Stimulated activated CD8-positive, alpha-beta memory T cell treated with anti-CD3 and anti-CD28 coated beads, Interleukin-15, amount 100 ng/mL, for 48 hours (primary cell): ENCODE results near the gene GAS7.

ENCODE experiments used
- DNase-seq, 2 donors: peaks; one replicate each; pipeline ENCODE4 v3.0.0-alpha.2; 2020; ENCODE audit warnings: low read depth in 2 of 2

GAS7 gene

DNA sequence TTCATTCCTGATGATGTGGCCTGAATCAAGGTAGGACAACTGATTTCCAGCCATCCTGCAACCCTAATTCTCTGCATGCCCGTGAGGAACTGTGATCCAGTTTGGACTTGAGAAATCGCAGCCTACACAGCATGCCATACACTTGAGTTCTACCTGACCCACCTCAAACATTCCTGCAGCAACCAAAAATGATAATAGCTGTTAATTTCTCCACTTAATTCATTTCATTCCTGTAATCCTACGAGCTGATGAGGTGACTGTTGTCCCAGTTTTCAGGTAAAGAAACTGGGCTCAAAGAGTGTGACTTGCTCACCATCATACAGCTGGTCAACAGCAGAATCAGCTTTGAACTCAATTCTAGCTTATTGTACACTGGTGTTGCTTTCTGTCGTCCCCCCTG is 2.2 kb upstream of the GAS7 start:
- DNase-seq: no peak

DNA sequence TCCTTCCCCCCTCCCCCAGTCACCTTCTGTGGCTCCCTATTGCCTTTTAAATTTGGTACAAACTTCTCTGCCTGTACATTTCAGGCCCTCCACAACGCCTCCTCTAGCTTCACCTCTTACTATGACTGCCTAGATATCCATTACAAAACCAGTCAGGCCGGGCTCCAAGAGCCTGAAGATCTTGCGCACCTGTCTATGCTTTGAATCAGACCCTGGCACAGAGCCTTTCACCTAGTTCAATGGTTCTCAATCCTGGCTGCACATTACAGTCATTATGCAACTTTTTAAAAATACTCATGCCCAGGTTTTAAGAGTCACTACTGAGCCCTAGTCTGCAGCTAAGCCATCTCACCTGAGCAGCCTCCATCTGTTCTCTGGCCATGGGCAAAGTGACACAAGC is 1.6 kb upstream of the GAS7 start:
- DNase-seq: no peak

DNA sequence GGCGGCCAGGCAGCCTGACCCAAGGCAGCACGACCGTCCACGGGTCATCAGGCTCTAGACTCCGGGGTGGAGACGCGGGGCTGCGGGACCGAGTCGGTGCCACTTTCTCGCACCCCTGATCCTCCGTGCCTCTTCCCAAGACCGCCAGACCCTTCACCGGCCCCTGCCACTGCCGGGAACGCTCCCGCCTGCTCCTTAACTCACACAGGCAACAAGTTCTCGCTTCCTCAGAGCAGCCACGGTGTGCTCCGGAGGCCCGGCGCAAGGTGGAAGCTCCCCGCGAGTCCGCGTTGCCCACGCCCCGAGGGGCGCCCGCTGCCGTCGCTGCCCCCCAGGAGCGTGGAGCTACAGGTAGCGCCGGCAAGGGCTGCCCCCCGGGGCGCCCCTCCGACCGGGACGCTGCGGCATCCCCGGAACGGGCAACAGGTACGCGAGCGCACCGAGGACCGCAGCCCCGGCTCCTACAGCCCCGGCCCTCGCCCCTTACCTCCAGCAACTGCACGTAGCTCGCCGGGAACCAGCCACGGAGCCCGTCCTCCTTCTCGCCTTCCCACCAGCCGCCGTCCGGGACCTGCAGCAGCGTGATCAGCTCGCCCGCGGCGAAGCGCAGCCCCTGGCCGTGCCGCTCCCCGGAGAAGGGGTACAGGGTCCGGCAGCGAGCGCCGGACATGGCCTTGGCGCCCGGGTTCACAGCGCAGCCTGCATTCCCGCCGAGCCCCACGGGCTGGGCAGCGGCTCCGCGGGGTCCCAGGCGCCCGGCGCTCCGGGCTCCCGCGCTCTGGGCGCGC is 491 bp downstream of the GAS7 start:
- DNase-seq: no peak

DNA sequence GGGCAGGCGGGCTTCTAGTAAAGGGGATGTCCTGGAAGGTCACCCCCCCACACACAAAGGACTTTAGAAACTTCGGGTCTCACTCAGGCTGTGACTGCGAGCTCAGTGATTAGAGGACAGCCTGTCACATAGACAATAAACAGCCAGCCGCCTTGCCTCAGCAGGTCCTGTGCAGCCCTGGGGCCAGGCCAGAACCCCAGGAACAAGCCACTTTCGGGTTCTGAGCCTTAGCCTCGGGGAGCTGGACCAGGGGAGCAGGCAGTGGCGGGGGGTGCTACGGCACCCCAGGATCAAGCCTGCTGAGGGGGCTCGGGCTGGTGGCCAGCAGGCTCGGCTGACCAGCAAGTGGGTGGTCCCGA is 1.1 kb downstream of the GAS7 start:
- no peak for DNase-seq

DNA sequence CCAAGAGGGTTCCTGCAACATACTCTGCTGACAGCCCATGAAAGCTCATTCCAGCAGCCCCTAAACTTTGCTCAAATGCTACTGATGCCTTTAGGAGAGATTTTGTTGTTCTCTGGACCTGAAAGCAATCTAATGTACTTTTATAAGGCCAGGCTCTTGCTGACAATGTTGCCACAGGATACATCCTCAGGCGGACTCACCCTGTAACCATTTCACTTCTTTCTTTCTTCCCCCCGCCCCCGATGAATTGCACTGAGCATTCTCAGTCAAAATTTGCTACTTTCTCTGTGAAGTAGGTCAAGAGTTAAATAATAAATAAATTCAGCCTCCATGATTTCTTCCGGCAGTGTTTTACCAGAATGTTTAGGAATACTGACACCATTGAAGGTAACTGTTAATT is 1.5 kb downstream of the GAS7 start:
- DNase-seq: no peak

DNA sequence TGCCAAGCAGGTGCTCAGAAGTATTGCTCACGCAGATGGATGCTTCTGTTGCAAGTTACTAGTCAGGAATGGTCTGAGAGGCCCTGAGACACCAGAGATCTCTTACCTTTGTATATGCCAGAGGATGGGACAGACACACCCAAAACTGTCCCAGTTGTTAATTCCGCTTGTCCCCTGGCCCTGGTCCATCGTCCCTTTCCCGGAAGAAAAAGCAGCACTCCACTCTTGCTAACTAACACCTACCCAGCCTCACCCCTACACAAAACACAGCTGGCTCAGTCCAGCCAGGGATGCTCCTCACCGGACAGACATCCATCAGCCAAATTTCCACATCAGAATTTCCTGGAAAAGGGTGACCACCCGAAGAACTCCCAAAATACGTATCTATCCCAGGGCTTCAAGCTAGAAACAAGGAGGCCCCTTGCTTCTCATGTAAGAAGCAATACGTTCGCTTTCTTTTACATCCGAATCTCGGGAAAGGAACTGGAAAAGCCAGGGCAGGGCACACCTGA is 2.0 kb downstream of the GAS7 start:
- DNase-seq: no peak

DNA sequence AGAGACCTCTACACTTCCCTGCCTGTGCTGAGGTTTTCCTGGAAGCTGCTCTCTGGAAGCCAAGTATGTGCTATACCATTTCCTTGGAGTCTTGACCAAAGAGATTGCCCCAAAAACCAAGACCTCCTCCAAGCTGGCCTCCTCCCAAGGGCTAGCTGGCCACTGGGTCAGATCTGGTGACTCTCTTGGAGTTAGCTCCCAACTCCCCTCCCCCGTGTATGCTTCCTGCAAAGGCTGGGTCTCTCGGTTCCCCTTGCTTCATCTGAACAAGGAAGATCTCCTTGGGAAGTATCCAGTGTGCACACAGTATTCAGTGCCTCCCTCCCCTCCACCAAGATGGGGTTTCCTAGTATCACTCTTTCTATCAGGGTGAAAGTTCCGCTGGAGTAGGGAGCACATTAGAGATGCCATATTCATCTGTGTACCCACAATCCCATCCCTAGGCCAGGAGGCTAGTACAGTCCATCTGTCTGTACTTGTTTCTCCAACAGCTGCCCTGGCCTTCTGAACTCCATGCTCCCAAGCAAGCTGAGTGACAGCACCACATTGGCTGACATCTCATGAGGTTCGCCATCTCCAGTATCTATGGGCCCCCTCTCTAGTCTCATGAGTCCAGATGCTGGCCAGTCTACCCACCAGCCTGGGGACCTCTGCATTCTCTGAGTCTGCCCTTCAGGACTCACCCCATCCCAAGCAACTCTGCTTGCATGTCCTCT is 3.2 kb downstream of the GAS7 start:
- no peak for DNase-seq

DNA sequence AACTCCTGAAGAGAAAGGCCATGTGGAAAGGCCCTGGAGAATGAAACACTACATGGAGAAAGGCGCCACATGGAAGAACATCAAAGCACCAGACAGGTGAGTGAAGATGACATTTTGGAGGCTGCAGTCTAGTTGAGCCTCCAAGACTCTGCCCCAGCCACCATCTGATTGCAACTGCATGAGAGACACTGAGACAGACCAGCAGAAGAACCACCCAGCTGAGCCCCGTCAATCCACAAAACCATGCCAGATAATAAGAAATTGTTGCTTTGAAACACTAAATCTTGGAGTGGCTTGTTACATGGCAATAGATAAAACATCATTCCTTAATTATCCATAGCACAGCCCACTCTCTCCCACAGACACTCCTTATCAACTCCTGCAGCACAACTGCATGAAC is 4.8 kb downstream of the GAS7 start:
- DNase-seq: no peak

DNA sequence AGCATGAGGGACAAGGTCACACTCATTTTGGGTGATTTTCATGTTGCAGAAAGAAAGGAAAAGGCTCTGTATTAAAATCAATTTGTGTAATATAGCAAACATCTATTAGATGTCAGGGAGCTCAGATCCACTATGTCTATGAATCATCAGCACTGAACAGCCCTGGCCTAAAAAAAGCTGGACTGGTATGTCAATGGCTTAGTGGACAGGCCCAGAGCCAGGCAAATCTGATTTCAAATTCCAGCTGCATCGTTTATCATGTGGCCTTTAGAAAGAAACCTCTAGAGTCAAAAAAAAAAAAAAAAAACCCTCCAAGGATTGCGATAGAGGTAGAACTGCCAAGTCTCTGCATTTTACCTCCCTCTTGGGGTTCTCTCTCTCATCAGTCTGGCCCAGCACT is 5.4 kb downstream of the GAS7 start:
- no peak for DNase-seq

DNA sequence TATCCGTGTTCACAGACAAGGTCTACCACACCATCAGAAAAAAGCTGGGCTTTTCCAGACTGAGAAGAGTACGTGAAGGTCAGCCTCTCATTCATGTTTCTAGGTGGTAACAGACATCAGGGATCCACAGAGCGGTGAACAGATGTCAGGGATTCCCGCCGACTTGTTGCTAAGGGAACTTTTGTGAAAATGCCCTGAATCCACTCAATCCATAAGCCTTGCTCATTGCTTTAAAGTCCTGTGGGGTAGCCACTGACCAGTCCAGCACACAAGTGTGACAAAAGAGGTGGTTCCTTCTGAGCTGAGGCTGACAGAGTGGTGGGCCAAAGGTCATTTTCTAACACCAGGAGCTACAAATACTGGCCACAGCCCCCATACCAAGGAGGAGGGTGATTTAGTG is 5.9 kb downstream of the GAS7 start:
- DNase-seq: no peak

DNA sequence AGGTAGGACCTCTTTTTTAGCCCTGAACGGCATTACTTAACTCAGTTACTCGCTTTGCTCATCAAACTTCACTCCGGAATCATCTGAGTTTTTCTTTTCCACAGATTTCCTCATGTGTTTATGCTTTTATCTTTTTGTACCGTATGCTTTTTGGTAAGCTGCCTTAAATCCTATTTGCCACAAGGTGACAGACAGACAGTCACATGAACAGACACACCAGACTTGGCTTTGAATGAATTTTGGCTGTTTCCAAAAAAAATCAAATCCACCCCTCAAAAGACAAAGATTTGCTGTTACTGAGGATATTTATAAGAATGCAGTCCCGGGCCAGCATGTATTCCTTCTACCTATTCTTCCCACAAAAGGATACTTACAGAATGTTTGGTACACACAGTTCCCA is 10.9 kb downstream of the GAS7 start:
- DNase-seq: no peak

DNA sequence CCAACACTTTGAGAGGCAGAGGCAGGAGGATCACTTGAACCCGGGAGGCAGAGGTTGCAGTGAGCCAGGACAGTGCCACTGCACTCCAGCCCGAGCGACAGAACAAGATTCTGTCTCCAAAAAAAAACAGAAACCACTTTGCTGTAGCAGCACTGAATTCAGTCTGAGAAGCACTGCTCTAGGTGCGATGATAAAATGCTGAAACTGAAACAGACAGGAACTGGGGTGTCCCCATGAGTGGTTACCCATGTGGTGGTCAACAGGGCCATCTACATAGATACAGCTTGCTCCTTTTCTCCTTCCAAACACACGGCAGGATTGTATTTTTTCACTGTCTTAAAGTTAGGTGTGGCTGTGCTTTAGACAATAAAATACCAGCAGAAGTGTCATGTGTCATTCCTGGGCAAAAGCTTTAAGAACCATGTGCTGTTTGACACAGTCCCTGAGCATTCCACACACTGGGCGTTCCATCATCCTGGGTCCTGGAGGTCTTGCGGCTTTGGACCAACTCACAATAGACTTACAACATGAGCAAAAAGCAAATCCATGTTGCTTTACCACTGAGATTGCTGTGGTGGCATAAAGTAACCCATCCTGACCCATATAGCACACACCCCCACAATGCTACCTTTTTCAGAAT is 11.5 kb downstream of the GAS7 start:
- DNase-seq: no peak

DNA sequence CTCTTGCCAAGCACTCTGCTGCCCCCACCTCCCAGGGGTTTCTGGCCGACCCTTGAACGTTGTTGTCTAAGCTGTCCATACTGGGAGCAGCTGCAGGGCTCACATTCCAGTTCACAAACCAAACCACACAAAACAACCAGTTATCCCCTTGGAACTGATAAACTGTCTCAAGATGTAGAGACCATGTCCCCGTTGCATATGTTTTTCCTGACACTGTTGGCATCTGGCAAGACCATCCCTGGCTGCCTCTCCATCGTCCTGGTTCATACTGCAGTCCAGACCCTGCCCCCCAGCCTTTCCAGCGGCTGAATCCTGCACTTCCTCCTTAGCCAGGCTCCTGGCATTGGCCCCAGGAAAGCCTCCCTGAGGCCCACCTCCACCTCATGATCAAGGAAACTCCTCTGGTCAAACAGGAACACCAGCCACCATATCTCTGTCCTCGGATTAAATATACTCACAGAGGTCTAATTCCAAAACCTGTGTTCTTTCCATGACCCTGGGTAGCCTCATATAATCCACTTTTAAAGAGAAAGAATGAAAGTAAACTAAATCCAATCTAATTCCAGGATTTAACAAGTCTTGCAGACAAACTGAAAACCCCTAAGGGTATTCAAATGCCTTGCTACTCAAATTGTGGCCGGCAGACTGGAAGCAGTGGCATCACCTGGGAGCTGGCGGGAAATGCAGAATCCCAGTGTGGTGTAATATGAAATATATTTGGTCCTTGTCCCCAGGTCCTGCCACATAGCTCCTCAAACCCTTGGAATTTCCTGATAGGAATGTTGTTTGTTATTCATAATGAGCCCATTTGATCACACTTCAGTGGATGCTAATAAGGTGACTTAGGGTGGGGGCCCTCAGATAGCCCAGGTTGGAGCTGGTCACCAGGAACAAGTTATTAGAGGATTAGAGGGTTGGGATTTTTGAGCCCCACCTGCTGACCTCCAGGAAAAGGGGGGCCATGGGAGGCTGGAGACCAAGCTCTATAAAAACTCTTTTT is 14.2 kb downstream of the GAS7 start:
- no peak for DNase-seq

DNA sequence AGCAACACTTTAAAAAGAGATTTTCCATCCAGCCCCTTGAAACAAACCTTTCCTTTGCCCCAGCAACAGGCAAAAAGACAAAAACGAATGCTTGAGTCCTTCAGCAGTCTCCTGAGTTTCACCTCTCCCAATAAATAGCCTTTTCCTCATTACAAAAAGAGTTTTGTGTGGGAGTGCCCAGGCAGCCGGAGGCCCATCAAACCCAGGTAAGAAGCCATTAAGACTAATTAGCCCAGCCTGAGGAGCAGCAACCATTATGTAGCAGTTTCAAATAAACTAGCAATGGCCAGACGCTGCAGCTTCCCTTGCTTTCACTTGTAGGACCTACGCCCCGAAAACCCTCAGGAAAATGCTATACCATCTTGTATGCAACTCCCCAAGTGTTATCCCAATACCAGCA is 15.6 kb downstream of the GAS7 start:
- DNase-seq: no peak

DNA sequence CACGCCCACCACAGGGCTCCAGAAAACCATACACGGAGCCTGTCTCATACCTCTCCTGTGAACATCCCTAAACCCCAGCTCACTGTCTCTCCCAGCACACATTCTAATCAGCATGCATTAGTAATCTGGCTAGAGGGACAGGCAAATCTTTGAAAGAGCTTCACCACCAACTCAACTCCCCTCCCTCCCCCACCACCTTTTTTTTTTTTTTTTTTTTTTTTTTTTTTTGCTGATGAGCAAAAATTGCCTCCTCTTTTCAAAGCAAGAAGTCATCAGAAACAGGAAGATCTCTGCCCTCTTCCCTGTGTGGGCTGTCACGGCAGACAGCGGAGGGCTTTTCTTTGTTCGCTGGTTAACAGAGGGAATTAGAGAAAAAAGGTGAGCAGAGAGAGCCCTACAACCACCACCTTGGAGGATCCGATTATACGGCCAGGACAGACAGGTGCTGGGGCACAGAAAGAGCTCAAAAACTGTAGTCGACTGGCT is 19.9 kb downstream of the GAS7 start:
- no peak for DNase-seq

DNA sequence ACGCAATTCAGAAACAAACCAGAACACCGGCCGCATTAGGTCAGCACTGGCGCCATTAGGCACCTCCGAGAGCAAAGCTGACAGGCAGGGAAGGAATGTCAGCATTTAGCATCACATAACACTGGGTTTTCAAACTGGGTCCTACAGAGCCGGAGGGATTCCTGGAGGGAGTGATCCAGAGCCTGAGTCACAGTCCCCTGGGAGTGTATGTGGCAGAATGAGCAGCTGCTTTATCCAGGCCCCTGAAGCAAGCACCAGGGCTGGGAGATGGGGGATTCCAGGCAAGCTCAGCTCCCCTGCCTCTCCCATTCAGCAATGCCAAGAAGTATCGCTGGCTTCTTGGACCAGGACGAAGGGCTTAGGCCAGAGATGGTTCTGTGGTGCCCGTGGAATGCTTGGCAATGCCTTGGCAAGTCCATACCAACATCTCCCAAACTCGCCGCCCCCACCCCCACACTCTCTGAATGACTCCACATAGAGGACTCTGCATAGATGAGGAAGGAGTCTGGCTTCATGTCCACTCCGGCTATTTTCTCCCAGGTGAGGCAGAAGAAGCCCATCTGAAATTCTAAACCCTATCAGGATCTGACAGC is 20.4 kb downstream of the GAS7 start:
- DNase-seq: no peak

DNA sequence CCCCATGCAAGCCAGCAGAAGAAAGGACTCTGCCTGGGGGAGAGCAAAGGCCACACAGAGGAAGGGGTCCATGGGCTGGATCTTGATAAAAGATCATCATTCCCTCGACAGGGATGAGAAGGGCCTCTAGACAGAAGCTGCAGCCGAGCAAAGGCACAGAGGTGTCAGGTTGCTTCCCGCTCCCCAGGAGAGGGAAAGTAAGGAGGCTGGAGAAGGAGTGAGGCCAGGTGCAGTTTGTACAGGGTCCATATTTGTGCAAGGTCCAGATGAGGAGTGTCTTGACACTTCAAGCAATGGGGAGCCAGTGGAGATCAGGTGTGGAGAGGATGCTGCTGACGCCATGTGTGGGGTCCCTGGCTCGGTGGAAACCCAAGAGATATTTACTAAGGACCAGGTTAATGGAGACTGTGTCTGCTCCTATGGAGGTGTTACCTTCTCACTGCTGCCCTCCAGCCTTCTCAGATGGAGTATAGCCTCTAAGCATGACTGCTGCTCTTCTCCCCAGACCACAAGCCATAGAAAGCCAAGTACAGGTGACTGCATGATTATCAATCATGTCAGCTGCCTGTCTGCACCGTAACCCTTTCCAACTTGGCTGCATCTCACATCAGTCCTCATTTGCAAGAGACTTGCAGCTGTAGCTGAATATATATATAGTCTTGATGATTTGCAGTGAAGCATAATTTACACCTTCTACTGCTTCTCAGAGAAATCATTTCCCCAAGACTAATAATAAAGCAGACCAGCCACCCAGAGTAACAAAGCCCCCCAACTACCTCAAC is 21.1 kb downstream of the GAS7 start:
- DNase-seq: no peak

DNA sequence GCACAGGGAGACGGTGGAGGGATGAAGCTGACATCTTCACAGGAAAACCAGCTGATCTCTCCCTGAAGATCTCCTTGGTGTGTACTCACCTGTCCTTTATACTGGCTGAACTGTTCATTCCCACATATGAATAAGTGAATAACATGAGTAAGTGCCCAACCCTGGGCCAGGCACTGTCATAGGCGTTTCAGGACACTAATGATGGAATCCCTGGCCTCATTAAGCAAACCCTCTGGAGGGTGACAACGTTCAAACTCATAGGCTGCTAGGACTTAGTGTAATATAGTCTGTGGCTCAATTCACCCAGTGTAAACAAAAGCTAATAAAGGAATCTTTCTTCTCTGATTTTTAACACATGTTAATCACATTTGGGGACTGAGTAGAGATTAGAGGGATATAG is 24.5 kb downstream of the GAS7 start:
- DNase-seq: no peak

DNA sequence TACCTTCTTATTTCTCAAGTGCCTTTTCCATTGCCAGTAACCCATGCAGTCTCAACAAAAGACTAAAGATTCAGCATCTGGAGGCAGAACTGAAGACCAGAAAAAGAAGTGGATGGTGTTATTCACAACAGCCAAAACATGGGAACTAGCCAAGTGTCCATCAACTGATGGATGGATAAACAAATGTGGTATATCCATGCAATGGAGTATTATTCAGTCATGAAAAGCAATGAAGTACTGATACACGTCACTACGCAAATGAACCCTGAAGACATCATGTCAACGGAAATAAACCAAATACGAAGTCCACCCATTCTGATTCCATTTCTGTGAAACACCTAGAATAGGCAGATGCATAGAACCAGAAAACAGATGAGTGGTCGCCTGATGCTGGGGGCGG is 25.6 kb downstream of the GAS7 start:
- DNase-seq: no peak

DNA sequence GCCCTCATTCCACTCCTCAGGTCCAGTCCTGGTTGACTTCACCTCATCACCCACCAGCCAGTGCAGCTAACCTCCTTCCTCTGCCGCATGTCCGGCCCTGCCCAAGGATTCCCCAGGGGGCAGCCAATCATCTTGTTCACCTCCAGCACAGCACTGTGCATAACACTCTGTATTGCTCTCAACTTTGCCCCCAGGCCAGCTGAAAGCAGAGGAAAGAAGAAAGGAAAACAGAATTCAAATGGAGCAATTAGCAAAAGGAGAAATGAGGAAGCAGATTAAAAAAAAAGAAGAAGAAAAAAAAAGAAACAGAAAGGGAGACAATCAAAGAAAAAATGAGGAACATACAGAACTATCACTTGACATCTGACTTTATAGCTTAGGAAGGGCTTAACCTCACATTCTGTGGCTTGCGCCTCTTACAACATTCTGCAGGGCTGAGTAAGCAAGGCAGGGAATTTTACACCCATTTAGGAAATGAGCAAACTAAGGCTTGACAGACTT is 26.1 kb downstream of the GAS7 start:
- DNase-seq: no peak
